ENCODE results near the gene WASF2. TPM values are rescaled to one million over a fixed set of nuclear protein-coding genes. Genes with fewer than 3 reads are reported as not detected.

WASF2 gene
- total and polyA plus RNA-seq, 2 of the 13 experiments (the other 11 are each of a cell fraction or from before 2014, with no cell fraction given), result 10.4 to 27.7 TPM

DNA sequence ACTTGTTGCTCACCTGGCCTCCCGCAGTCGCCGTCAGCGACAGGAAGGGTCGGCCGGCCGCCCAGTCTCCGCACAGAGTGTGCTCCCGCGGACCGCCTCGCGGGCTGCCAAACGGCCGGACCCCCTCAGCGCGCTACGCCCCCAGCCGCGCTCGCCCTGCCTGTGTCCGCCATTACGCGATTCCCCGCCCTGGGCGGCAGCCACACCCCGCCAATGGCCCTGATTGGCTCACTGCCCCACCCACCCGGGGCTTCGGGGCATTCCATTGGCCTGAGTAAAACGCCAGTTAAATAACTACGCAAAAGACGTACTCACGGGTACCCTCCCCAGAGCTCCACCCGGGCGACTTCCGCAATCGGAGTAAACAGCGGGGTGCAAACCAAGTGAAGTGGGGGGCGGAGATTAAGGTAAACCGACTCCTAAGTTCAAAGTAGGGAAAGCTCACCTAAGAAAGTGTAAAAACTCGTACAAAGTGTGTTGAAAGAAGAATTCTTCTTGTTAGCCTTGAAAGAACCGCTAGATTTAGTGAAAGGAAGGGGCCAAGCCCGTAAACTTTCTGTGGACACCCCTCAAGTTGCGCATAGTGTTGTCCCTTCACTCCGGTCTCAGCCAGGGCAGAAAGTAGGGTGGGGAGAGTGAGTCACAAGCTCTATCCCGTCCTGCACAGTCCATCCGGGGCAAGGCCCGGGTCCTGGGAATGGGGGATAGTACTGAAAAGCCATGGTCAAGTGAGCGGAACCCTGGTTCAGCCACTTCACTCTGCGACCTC, at the start of gene WASF2 (continued):
- TF ChIP-seq, protein P1, sequence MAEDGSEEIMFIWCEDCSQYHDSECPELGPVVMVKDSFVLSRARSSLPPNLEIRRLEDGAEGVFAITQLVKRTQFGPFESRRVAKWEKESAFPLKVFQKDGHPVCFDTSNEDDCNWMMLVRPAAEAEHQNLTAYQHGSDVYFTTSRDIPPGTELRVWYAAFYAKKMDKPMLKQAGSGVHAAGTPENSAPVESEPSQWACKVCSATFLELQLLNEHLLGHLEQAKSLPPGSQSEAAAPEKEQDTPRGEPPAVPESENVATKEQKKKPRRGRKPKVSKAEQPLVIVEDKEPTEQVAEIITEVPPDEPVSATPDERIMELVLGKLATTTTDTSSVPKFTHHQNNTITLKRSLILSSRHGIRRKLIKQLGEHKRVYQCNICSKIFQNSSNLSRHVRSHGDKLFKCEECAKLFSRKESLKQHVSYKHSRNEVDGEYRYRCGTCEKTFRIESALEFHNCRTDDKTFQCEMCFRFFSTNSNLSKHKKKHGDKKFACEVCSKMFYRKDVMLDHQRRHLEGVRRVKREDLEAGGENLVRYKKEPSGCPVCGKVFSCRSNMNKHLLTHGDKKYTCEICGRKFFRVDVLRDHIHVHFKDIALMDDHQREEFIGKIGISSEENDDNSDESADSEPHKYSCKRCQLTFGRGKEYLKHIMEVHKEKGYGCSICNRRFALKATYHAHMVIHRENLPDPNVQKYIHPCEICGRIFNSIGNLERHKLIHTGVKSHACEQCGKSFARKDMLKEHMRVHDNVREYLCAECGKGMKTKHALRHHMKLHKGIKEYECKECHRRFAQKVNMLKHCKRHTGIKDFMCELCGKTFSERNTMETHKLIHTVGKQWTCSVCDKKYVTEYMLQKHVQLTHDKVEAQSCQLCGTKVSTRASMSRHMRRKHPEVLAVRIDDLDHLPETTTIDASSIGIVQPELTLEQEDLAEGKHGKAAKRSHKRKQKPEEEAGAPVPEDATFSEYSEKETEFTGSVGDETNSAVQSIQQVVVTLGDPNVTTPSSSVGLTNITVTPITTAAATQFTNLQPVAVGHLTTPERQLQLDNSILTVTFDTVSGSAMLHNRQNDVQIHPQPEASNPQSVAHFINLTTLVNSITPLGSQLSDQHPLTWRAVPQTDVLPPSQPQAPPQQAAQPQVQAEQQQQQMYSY (CRISPR knock-in tag; IDR thresholded peaks at IDR 0.05), result peak; percentile 28
- TF ChIP-seq, protein P2, sequence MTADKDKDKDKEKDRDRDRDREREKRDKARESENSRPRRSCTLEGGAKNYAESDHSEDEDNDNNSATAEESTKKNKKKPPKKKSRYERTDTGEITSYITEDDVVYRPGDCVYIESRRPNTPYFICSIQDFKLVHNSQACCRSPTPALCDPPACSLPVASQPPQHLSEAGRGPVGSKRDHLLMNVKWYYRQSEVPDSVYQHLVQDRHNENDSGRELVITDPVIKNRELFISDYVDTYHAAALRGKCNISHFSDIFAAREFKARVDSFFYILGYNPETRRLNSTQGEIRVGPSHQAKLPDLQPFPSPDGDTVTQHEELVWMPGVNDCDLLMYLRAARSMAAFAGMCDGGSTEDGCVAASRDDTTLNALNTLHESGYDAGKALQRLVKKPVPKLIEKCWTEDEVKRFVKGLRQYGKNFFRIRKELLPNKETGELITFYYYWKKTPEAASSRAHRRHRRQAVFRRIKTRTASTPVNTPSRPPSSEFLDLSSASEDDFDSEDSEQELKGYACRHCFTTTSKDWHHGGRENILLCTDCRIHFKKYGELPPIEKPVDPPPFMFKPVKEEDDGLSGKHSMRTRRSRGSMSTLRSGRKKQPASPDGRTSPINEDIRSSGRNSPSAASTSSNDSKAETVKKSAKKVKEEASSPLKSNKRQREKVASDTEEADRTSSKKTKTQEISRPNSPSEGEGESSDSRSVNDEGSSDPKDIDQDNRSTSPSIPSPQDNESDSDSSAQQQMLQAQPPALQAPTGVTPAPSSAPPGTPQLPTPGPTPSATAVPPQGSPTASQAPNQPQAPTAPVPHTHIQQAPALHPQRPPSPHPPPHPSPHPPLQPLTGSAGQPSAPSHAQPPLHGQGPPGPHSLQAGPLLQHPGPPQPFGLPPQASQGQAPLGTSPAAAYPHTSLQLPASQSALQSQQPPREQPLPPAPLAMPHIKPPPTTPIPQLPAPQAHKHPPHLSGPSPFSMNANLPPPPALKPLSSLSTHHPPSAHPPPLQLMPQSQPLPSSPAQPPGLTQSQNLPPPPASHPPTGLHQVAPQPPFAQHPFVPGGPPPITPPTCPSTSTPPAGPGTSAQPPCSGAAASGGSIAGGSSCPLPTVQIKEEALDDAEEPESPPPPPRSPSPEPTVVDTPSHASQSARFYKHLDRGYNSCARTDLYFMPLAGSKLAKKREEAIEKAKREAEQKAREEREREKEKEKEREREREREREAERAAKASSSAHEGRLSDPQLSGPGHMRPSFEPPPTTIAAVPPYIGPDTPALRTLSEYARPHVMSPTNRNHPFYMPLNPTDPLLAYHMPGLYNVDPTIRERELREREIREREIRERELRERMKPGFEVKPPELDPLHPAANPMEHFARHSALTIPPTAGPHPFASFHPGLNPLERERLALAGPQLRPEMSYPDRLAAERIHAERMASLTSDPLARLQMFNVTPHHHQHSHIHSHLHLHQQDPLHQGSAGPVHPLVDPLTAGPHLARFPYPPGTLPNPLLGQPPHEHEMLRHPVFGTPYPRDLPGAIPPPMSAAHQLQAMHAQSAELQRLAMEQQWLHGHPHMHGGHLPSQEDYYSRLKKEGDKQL (CRISPR knock-in tag; IDR thresholded peaks at IDR 0.05; ENCODE audit: low read depth), result no peak
- TF ChIP-seq, protein P3, sequence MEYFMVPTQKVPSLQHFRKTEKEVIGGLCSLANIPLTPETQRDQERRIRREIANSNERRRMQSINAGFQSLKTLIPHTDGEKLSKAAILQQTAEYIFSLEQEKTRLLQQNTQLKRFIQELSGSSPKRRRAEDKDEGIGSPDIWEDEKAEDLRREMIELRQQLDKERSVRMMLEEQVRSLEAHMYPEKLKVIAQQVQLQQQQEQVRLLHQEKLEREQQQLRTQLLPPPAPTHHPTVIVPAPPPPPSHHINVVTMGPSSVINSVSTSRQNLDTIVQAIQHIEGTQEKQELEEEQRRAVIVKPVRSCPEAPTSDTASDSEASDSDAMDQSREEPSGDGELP (IDR thresholded peaks at IDR 0.05; ENCODE audit: borderline replicate concordance, low read depth), result peak; percentile 42; the same call in 1 of the 2 replicates
- TF ChIP-seq NCOA2 (CRISPR knock-in tag; IDR thresholded peaks at IDR 0.05) (no peak), ZNF83 (CRISPR knock-in tag; IDR thresholded peaks at IDR 0.05; ENCODE audit: borderline replicate concordance) (no peak), SMAD1 (CRISPR knock-in tag; IDR thresholded peaks at IDR 0.05; ENCODE audit: borderline replicate concordance, low read depth) (no peak), ZNF782 (CRISPR knock-in tag; IDR thresholded peaks at IDR 0.05; ENCODE audit: borderline replicate concordance) (no peak), SIX4 (CRISPR knock-in tag; IDR thresholded peaks at IDR 0.05) (no peak; the same call in none of the 2 replicates), NFE2L1 (CRISPR knock-in tag; IDR thresholded peaks at IDR 0.05; ENCODE audit: borderline replicate concordance) (no peak), ZNF30 (CRISPR knock-in tag; IDR thresholded peaks at IDR 0.05) (no peak), NFE2L2 (IDR thresholded peaks at IDR 0.05; ENCODE audit: low read length) (no peak), FOXJ3 (CRISPR knock-in tag; IDR thresholded peaks at IDR 0.05; ENCODE audit: borderline replicate concordance) (peak; percentile 79; the same call in 1 of the 2 replicates)
- TF ChIP-seq, protein P4, sequence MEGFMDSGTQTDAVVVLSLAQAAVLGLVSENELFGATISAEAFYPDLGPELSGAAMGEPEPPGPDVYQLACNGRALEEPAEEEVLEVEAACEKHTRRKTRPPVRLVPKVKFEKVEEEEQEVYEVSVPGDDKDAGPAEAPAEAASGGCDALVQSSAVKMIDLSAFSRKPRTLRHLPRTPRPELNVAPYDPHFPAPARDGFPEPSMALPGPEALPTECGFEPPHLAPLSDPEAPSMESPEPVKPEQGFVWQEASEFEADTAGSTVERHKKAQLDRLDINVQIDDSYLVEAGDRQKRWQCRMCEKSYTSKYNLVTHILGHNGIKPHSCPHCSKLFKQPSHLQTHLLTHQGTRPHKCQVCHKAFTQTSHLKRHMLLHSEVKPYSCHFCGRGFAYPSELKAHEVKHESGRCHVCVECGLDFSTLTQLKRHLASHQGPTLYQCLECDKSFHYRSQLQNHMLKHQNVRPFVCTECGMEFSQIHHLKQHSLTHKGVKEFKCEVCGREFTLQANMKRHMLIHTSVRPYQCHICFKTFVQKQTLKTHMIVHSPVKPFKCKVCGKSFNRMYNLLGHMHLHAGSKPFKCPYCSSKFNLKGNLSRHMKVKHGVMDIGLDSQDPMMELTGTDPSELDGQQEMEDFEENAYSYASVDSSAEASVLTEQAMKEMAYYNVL (CRISPR knock-in tag; IDR thresholded peaks at IDR 0.05; ENCODE audit: borderline replicate concordance), result peak; percentile 51; the same call in 1 of the 2 replicates
